ENCODE measurements around the gene CABLES2. TPM values are rescaled to one million over a fixed set of nuclear protein-coding genes. Genes with fewer than 3 reads are reported as not detected.

CABLES2 gene
- total and polyA plus RNA-seq, 5 donors from 2014 or later: 0.49 to 7.0 (median 1.2) TPM

DNA sequence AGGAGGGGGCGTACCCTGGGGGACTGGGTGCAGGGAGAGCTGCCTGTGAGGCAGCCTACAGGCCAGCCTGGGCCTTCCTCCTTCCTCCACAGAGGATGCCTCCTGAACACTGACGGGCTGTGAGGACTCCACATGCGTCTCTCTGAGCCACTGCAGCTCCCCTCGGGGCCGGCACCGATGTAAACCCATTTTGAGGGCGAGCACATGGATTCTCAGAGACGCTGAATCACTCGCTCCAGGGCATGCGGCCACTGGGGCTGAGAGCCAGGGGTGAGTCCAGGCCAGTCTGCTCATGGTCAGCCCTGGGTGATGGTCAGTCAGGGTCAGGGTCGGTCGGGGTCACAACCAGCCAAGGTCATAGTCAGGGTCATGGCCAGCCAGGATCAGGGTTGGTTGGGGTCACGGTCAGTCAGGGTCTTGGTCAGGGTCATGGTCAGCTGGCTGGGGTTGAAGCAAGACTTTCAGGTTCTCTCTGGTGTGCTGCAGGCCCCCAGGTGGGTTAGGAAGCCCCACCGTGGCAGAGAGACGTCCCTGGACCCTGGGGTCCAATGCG is 35.0 kb upstream of the CABLES2 start:
- H3K27ac ChIP-seq (ENCODE audit: insufficient read depth, low read length, poor library complexity, severe bottlenecking): no peak overlapping the region
- no peaks in the 10 kb centered on the region for H3K27me3 ChIP-seq (ENCODE audit: control insufficient read depth, insufficient read depth, low read length)
- no peak overlapping the region for H3K4me3 ChIP-seq (ENCODE audit: low read depth, low read length)
- H3K4me3 Mint-ChIP-seq: no peak overlapping the region
- no peaks in the 10 kb centered on the region for H3K36me3 Mint-ChIP-seq
- H3K27ac Mint-ChIP-seq: no peak overlapping the region
- H3K27me3 Mint-ChIP-seq: no peaks in the 10 kb centered on the region
- no peaks in the 10 kb centered on the region for H3K9me3 ChIP-seq (ENCODE audit: control insufficient read depth in 2 of 2, low read length in 2 of 2)
- H3K4me1 Mint-ChIP-seq: no peaks in the 10 kb centered on the region
- no peaks in the 10 kb centered on the region for H3K36me3 ChIP-seq (ENCODE audit: control insufficient read depth, insufficient read depth, low read length)
- H3K4me1 ChIP-seq (ENCODE audit: control insufficient read depth, insufficient read depth, low read length, poor library complexity, severe bottlenecking): no peaks in the 10 kb centered on the region
- peaks cover 0 to 1% (median 0%) of the 10 kb centered on the region in 7 donors for H3K9me3 Mint-ChIP-seq
- ATAC-seq (ENCODE audit: low read depth in 2 of 2): no peak
- DNase-seq: no peak

- peaks cover 6% of the 10 kb centered on the region for H3K27me3 Mint-ChIP-seq
- Histone ChIP-seq H3K27me3 (ENCODE audit: control insufficient read depth, insufficient read depth, low read length) (peaks cover 4% of the 10 kb centered on the region), H3K9me3 (ENCODE audit: control insufficient read depth in 2 of 2, low read length in 2 of 2) (no peaks in the 10 kb centered on the region), H3K4me1 (ENCODE audit: control insufficient read depth, insufficient read depth, low read length, poor library complexity, severe bottlenecking) (no peaks in the 10 kb centered on the region), H3K4me3 (ENCODE audit: low read depth, low read length) (no peak overlapping the region), H3K27ac (ENCODE audit: insufficient read depth, low read length, poor library complexity, severe bottlenecking) (no peak overlapping the region), H3K36me3 (ENCODE audit: control insufficient read depth, insufficient read depth, low read length) (no peaks in the 10 kb centered on the region)
- no peaks in the 10 kb centered on the region for H3K36me3 Mint-ChIP-seq
- H3K9me3 Mint-ChIP-seq: no peaks in the 10 kb centered on the region
- ATAC-seq (ENCODE audit: low read depth in 2 of 2) (no peak), DNase-seq (no peak)
- no peak overlapping the region for H3K4me3 Mint-ChIP-seq
- H3K27ac Mint-ChIP-seq: no peak overlapping the region
- no peaks in the 10 kb centered on the region for H3K4me1 Mint-ChIP-seq
Observed at GRCh38 chr20:62439218-62439617, 32.1 kb upstream of the CABLES2 start.

- peaks cover 4% of the 10 kb centered on the region for H3K27me3 ChIP-seq (ENCODE audit: control insufficient read depth, insufficient read depth, low read length)
- no peak overlapping the region for H3K4me3 Mint-ChIP-seq
- no peak overlapping the region for H3K27ac ChIP-seq (ENCODE audit: insufficient read depth, low read length, poor library complexity, severe bottlenecking)
- H3K27ac Mint-ChIP-seq: no peak overlapping the region
- peaks cover 12% of the 10 kb centered on the region for H3K27me3 Mint-ChIP-seq
- H3K36me3 Mint-ChIP-seq: no peaks in the 10 kb centered on the region
- DNase-seq (no peak), ATAC-seq (ENCODE audit: low read depth in 2 of 2) (no peak)
- no peaks in the 10 kb centered on the region for H3K4me1 Mint-ChIP-seq
- H3K36me3 ChIP-seq (ENCODE audit: control insufficient read depth, insufficient read depth, low read length): no peaks in the 10 kb centered on the region
- H3K9me3 Mint-ChIP-seq: no peaks in the 10 kb centered on the region
- no peak overlapping the region for H3K4me3 ChIP-seq (ENCODE audit: low read depth, low read length)
- H3K4me1 ChIP-seq (ENCODE audit: control insufficient read depth, insufficient read depth, low read length, poor library complexity, severe bottlenecking): no peaks in the 10 kb centered on the region
- no peaks in the 10 kb centered on the region for H3K9me3 ChIP-seq (ENCODE audit: control insufficient read depth in 2 of 2, low read length in 2 of 2)
Observed at GRCh38 chr20:62437927-62438326, 30.8 kb upstream of the CABLES2 start.

GRCh38 chr20:62437496-62437895 is 30.4 kb upstream of the CABLES2 start:
- Mint-ChIP-seq H3K27me3 (peaks cover 12% of the 10 kb centered on the region), H3K4me1 (no peaks in the 10 kb centered on the region)
- DNase-seq: no peak

DNA sequence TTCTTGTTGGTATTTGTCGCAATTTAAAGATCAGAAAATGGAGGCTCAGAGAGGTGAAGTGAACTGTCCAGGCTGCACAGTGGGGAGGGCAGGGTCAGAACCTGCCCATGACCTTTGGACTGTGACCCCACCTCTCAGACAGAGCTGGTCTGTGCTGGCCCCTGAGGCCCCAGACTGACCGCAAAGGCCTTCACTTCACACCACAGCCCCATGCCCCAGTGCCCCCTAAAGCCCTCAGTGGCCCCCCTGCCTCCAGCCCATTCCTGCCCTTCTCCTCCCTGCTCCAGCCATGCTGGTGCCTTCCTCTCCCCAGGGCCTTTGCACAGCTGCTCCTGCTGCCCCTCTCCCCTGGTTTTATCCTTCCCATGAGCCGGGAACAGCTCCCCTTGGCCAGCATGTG is 29.6 kb upstream of the CABLES2 start:
- H3K9me3 Mint-ChIP-seq: no peaks in the 10 kb centered on the region
- Histone ChIP-seq H3K27me3 (ENCODE audit: control insufficient read depth, insufficient read depth, low read length) (peaks cover 4% of the 10 kb centered on the region), H3K27ac (ENCODE audit: insufficient read depth, low read length, poor library complexity, severe bottlenecking) (no peak overlapping the region), H3K4me1 (ENCODE audit: control insufficient read depth, insufficient read depth, low read length, poor library complexity, severe bottlenecking) (no peaks in the 10 kb centered on the region), H3K9me3 (ENCODE audit: control insufficient read depth in 2 of 2, low read length in 2 of 2) (no peaks in the 10 kb centered on the region), H3K36me3 (ENCODE audit: control insufficient read depth, insufficient read depth, low read length) (no peaks in the 10 kb centered on the region), H3K4me3 (ENCODE audit: low read depth, low read length) (no peak overlapping the region)
- no peaks in the 10 kb centered on the region for H3K4me1 Mint-ChIP-seq
- H3K4me3 Mint-ChIP-seq: no peak overlapping the region
- H3K27me3 Mint-ChIP-seq: peaks cover 12% of the 10 kb centered on the region
- ATAC-seq (ENCODE audit: low read depth in 2 of 2) (no peak), DNase-seq (no peak)
- H3K27ac Mint-ChIP-seq: no peak overlapping the region
- no peaks in the 10 kb centered on the region for H3K36me3 Mint-ChIP-seq

More at GRCh38 chr20:62437496-62437895, 30.4 kb upstream of the CABLES2 start:
- Histone ChIP-seq H3K4me3 (ENCODE audit: low read depth, low read length) (no peak overlapping the region), H3K27me3 (ENCODE audit: control insufficient read depth, insufficient read depth, low read length) (peaks cover 4% of the 10 kb centered on the region), H3K27ac (ENCODE audit: insufficient read depth, low read length, poor library complexity, severe bottlenecking) (no peak overlapping the region), H3K9me3 (ENCODE audit: control insufficient read depth in 2 of 2, low read length in 2 of 2) (no peaks in the 10 kb centered on the region), H3K36me3 (ENCODE audit: control insufficient read depth, insufficient read depth, low read length) (no peaks in the 10 kb centered on the region), H3K4me1 (ENCODE audit: control insufficient read depth, insufficient read depth, low read length, poor library complexity, severe bottlenecking) (no peaks in the 10 kb centered on the region)
- no peak overlapping the region for H3K27ac Mint-ChIP-seq
- no peak overlapping the region for H3K4me3 Mint-ChIP-seq
- H3K9me3 Mint-ChIP-seq: no peaks in the 10 kb centered on the region
- no peaks in the 10 kb centered on the region for H3K36me3 Mint-ChIP-seq
- no peak for ATAC-seq (ENCODE audit: low read depth in 2 of 2)

- Histone ChIP-seq H3K36me3 (ENCODE audit: control insufficient read depth, insufficient read depth, low read length) (no peaks in the 10 kb centered on the region), H3K27ac (ENCODE audit: insufficient read depth, low read length, poor library complexity, severe bottlenecking) (no peak overlapping the region), H3K9me3 (ENCODE audit: control insufficient read depth in 2 of 2, low read length in 2 of 2) (no peaks in the 10 kb centered on the region), H3K27me3 (ENCODE audit: control insufficient read depth, insufficient read depth, low read length) (peaks cover 4% of the 10 kb centered on the region), H3K4me3 (ENCODE audit: low read depth, low read length) (no peak overlapping the region), H3K4me1 (ENCODE audit: control insufficient read depth, insufficient read depth, low read length, poor library complexity, severe bottlenecking) (no peaks in the 10 kb centered on the region)
- no peak overlapping the region for H3K4me3 Mint-ChIP-seq
- peaks cover 12% of the 10 kb centered on the region for H3K27me3 Mint-ChIP-seq
- DNase-seq (no peak), ATAC-seq (ENCODE audit: low read depth in 2 of 2) (no peak)
- H3K27ac Mint-ChIP-seq: no peak overlapping the region
- H3K9me3 Mint-ChIP-seq: no peaks in the 10 kb centered on the region
- peaks cover 0 to 2% (median 0%) of the 10 kb centered on the region in 4 donors for H3K4me1 Mint-ChIP-seq
- H3K36me3 Mint-ChIP-seq: no peaks in the 10 kb centered on the region
Observed at GRCh38 chr20:62433658-62434497, 26.8 kb upstream of the CABLES2 start.

DNA sequence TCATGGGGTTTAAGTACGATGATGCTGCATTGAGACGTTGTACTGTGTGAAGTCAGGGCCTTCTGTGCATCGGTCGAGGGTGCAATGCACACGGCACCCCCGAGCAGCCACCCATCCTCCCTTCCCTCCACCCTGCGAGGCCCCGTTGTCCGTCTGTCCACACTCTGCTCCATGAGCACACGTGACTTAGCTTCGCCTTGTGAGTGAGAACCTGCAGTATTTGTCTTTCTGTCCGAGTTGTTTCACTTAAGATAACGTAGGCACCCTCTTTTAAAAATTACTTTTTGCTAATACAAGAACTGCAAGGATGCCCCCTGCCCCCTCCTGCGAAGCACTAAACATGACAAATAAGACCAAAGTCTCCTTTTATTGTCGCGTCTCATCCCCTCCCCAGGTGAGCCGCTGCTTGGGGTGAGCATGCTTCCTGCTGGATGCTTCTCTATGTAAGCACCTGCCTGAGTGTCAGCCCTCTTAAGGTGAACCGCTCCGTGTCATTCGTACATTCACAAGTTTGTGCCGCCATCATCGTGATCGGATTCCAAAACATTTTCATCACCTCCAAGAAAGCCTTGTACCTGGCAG is 23.9 kb upstream of the CABLES2 start:
- Mint-ChIP-seq H3K27me3 (peaks cover 12% of the 10 kb centered on the region), H3K36me3 (no peaks in the 10 kb centered on the region), H3K27ac (no peak overlapping the region), H3K9me3 (no peaks in the 10 kb centered on the region), H3K4me3 (no peak overlapping the region), H3K4me1 (peaks cover 0 to 2% (median 0%) of the 10 kb centered on the region in 4 donors)
- ATAC-seq (ENCODE audit: low read depth in 2 of 2) (no peak), DNase-seq (no peak)
- Histone ChIP-seq H3K4me1 (ENCODE audit: control insufficient read depth, insufficient read depth, low read length, poor library complexity, severe bottlenecking) (no peaks in the 10 kb centered on the region), H3K27me3 (ENCODE audit: control insufficient read depth, insufficient read depth, low read length) (peaks cover 4% of the 10 kb centered on the region), H3K4me3 (ENCODE audit: low read depth, low read length) (no peak overlapping the region), H3K9me3 (ENCODE audit: control insufficient read depth in 2 of 2, low read length in 2 of 2) (no peaks in the 10 kb centered on the region), H3K27ac (ENCODE audit: insufficient read depth, low read length, poor library complexity, severe bottlenecking) (no peak overlapping the region), H3K36me3 (ENCODE audit: control insufficient read depth, insufficient read depth, low read length) (no peaks in the 10 kb centered on the region)

All from CD4-positive, CD25-positive, alpha-beta regulatory T cell (primary cell).